CD4-positive, alpha-beta T cell (primary cell): ENCODE data around the gene CIZ1. TPM values are rescaled to one million over a fixed set of nuclear protein-coding genes. Genes with fewer than 3 reads are reported as not detected.

Experiments
- ATAC-seq: fragments of 200-7000 bp; cut with Tn5 transposase; one replicate; pipeline ENCODE4 v1.10.0; 2022; ENCODE audit warnings: mild to moderate bottlenecking; ENCODE audit not compliant: poor library complexity
- CTCF ChIA-PET: fragments of 350-600 bp; sonication (Branson Sonifier 250); formaldehyde crosslinking; loops from one replicate; lab custom pipeline; 2021; ENCODE audit warnings: antibody characterized with exemption, inconsistent platforms; lab: Charles Lee
- POLR2A ChIA-PET: fragments of 350-600 bp; sonication (Branson Sonifier 250); formaldehyde crosslinking; loops from one replicate; lab custom pipeline; 2021; ENCODE audit warnings: antibody characterized with exemption, inconsistent platforms; lab: Charles Lee
- DNase-seq, 14 experiments: peaks; one replicate each; pipeline ENCODE4 v3.0.0-alpha.2; 2013 to 2020; ENCODE audit warnings: mixed read lengths in 2 of 14
- H3K27ac ChIP-seq, 2 donors: one replicate each; pipeline versions ENCODE4 v1.5.1 to v1.7.0; 2013; ENCODE audit warnings: low read length in 2 of 2, low read depth in 1 of 2, mild to moderate bottlenecking in 1 of 2
- H3K27me3 ChIP-seq, 2 experiments: 1 replicate in 1 of 2; 2 replicates in 1 of 2; pipeline versions ENCODE4 v1.6.1 to v1.7.0; 2013; ENCODE audit warnings: low read length in 2 of 2, control low read depth in 1 of 2, mild to moderate bottlenecking in 1 of 2, moderate library complexity in 1 of 2; ENCODE audit not compliant: insufficient read depth in 2 of 2, control insufficient read depth in 1 of 2
- H3K36me3 ChIP-seq: one replicate; pipeline ENCODE4 v1.6.1; 2013; ENCODE audit warnings: low read length, control low read depth; ENCODE audit not compliant: insufficient read depth
- H3K4me1 ChIP-seq: one replicate; pipeline ENCODE4 v1.6.1; 2013; ENCODE audit warnings: low read length, control low read depth; ENCODE audit not compliant: insufficient read depth
- H3K4me3 ChIP-seq: one replicate; pipeline ENCODE4 v1.5.1; 2013; ENCODE audit warnings: mild to moderate bottlenecking, low read length, moderate library complexity
- H3K9me3 ChIP-seq, 2 experiments: 1 replicate in 1 of 2; 2 replicates in 1 of 2; pipeline versions ENCODE4 v1.6.1 to v1.7.0; 2013; ENCODE audit warnings: low read length in 2 of 2, mild to moderate bottlenecking in 2 of 2, control low read depth in 1 of 2, moderate library complexity in 1 of 2; ENCODE audit not compliant: control insufficient read depth in 1 of 2, insufficient read depth in 1 of 2
- H3K27ac Mint-ChIP-seq: one replicate; pipeline ENCODE4 v1.8.0; 2020; ENCODE audit warnings: mixed read lengths
- H3K27me3 Mint-ChIP-seq: one replicate; pipeline ENCODE4 v1.8.0; 2021; ENCODE audit warnings: mixed read lengths
- H3K36me3 Mint-ChIP-seq: one replicate; pipeline ENCODE4 v1.8.0; 2021; ENCODE audit warnings: low read depth, mixed read lengths
- H3K4me1 Mint-ChIP-seq: one replicate; pipeline ENCODE4 v1.8.0; 2021; ENCODE audit warnings: low read depth, mixed read lengths
- H3K4me3 Mint-ChIP-seq: one replicate; pipeline ENCODE4 v1.8.0; 2020; ENCODE audit warnings: mild to moderate bottlenecking, mixed read lengths
- H3K9me3 Mint-ChIP-seq: one replicate; pipeline ENCODE4 v1.8.0; 2020; ENCODE audit warnings: mixed read lengths
- CTCF ChIP-seq: fragments of 200-600 bp; IDR thresholded peaks from one replicate; pipeline ENCODE4 v1.8.0; 2022; ENCODE audit warnings: antibody characterized with exemption, mild to moderate bottlenecking
- intact Hi-C, 2 experiments: fragments of 100-400 bp; cut with DNase I in 1 of 2; cut with micrococcal nuclease in 1 of 2; formaldehyde crosslinking; loops; one replicate each; pipeline versions ENCODE4 v1.15.1 to v1.9.0; 2023 to 2025; cut with DNase I, micrococcal nuclease
- total RNA-seq, 174 experiments: library from RNA in 2 of 174; stranded (reverse) in 2 of 174; gene quantifications; one replicate each; pipeline ENCODE4 v1.2.3 and lab custom pipeline; 2021 to 2026

CIZ1 gene
- total RNA-seq, 2 experiments from 2014 or later = 106 to 107 TPM

- Histone ChIP-seq H3K4me3 (no peak overlapping the region), H3K9me3 (no peaks in the 10 kb centered on the region), H3K4me1 (peaks cover 16% of the 10 kb centered on the region), H3K36me3 (no peaks in the 10 kb centered on the region), H3K27ac (no peak overlapping the region), H3K27me3 (no peaks in the 10 kb centered on the region)
- ChIA-PET POLR2A (no interaction called here), CTCF (no interaction called here)
- intact Hi-C loops = no loop called here
- Mint-ChIP-seq H3K4me1 (peaks cover 12% of the 10 kb centered on the region), H3K9me3 (no peaks in the 10 kb centered on the region), H3K27me3 (peaks cover 9% of the 10 kb centered on the region), H3K4me3 (no peak overlapping the region), H3K36me3 (no peaks in the 10 kb centered on the region), H3K27ac (no peak overlapping the region)
- ATAC-seq (no peak), DNase-seq (peak in 1 of 14 experiments; percentile 14)
- no peak for TF ChIP-seq CTCF
Observed at GRCh38 chr9:128215491-128216409, 24.4 kb upstream of the CIZ1 start.

GRCh38 chr9:128214571-128215490 is 23.5 kb upstream of the CIZ1 start:
- H3K4me1 ChIP-seq = peaks cover 16% of the 10 kb centered on the region
- H3K27ac ChIP-seq = no peak overlapping the region
- H3K9me3 ChIP-seq = no peaks in the 10 kb centered on the region
- ChIA-PET POLR2A (no interaction called here), CTCF (no interaction called here)
- no peaks in the 10 kb centered on the region for H3K36me3 ChIP-seq
- Mint-ChIP-seq H3K9me3 (no peaks in the 10 kb centered on the region), H3K27me3 (peaks cover 10% of the 10 kb centered on the region), H3K27ac (no peak overlapping the region), H3K4me1 (peaks cover 12% of the 10 kb centered on the region), H3K36me3 (no peaks in the 10 kb centered on the region), H3K4me3 (no peak overlapping the region)
- H3K4me3 ChIP-seq = no peak overlapping the region
- H3K27me3 ChIP-seq = no peaks in the 10 kb centered on the region
- DNase-seq (peak in 1 of 14 experiments; percentile 12), ATAC-seq (no peak)
- no peak for TF ChIP-seq CTCF
- intact Hi-C loops = no loop called here

- H3K36me3 Mint-ChIP-seq = no peaks in the 10 kb centered on the region
- CTCF ChIA-PET = no interaction called here
- no peaks in the 10 kb centered on the region for H3K27me3 ChIP-seq
- peaks cover 10% of the 10 kb centered on the region for H3K27me3 Mint-ChIP-seq
- intact Hi-C loops = no loop called here
- H3K9me3 Mint-ChIP-seq = no peaks in the 10 kb centered on the region
- ATAC-seq = no peak
- H3K27ac Mint-ChIP-seq = no peak overlapping the region
- no peak overlapping the region for H3K27ac ChIP-seq
- POLR2A ChIA-PET = no interaction called here
- peaks cover 14% of the 10 kb centered on the region for H3K4me1 ChIP-seq
- no peaks in the 10 kb centered on the region for H3K36me3 ChIP-seq
- no peak for TF ChIP-seq CTCF
- no peaks in the 10 kb centered on the region for H3K9me3 ChIP-seq
- no peak for DNase-seq
- no peak overlapping the region for H3K4me3 Mint-ChIP-seq
- H3K4me3 ChIP-seq = no peak overlapping the region
- H3K4me1 Mint-ChIP-seq = peaks cover 10% of the 10 kb centered on the region
Observed at GRCh38 chr9:128213746-128214497, 22.6 kb upstream of the CIZ1 start.
